ENCODE data around the gene KANSL1L. TPM values are rescaled to one million over a fixed set of nuclear protein-coding genes. Genes with fewer than 3 reads are reported as not detected.

The KANSL1L gene
- polyA plus RNA-seq, 1 of the 3 experiments (the other 2 are of a cell fraction): 5.5 TPM

GRCh38 chr2:210028178-210028577, 143.0 kb downstream of the KANSL1L start:
- ChIA-PET POLR2A (no interaction called here), CTCF (interaction anchor here (1.4 kb wide), 1 partner anchor 18 kb away, joined by 3 read pairs; no protein-coding TSS in a partner anchor)
- no peak overlapping the region for H3K27ac ChIP-seq (ENCODE audit: low read depth in 2 of 2, low read length in 1 of 2)
- no peaks in the 10 kb centered on the region for H3K9me3 ChIP-seq
- TF ChIP-seq MEF2A (IDR thresholded peaks at IDR 0.05; ENCODE audit: borderline replicate concordance, low read depth): no peak
- TF ChIP-seq CHD2 (IDR thresholded peaks at IDR 0.05; ENCODE audit: low read length, partially characterized antibody): no peak
- TF ChIP-seq POLR2AphosphoS5 (IDR thresholded peaks at IDR 0.05; ENCODE audit: low read depth, low read length): 0 out of 2 replicates have a peak, but pooled peaks have one; percentile 11
- TF ChIP-seq USF1 (IDR thresholded peaks at IDR 0.05; ENCODE audit: borderline replicate concordance, low read depth): no peak
- peaks cover 33 to 53% of the 10 kb centered on the region in 2 experiments for H3K36me3 ChIP-seq (replicated peaks in 1 of 2; ENCODE audit: control insufficient read depth in 1 of 2, insufficient read depth in 2 of 2, low read length in 1 of 2)
- H3F3A ChIP-seq (replicated peaks; ENCODE audit: insufficient read depth): peaks cover 11% of the 10 kb centered on the region
- no peak overlapping the region for H3K4me2 ChIP-seq
- no peak for DNase-seq
- H3K4me1 ChIP-seq (ENCODE audit: control insufficient read depth in 1 of 2, insufficient read depth in 2 of 2, low read depth in 1 of 2, low read length in 1 of 2): no peaks in the 10 kb centered on the region
- H3K27me3 ChIP-seq (ENCODE audit: insufficient read depth): no peaks in the 10 kb centered on the region
- H3K4me3 ChIP-seq (ENCODE audit: low read depth in 2 of 2, low read length in 1 of 2): no peak overlapping the region
- no peak overlapping the region for H2AFZ ChIP-seq (ENCODE audit: low read depth)
- H3K9ac ChIP-seq: no peak overlapping the region
- WGBS (ENCODE audit: low lambda C conversion rate): 94% methylated on average over 2 of the region's 2 CpGs
- H3K9me2 ChIP-seq: no peaks in the 10 kb centered on the region
- no peaks in the 10 kb centered on the region for H3K79me2 ChIP-seq (ENCODE audit: insufficient read depth)
- no peaks in the 10 kb centered on the region for H4K20me1 ChIP-seq (ENCODE audit: insufficient read depth)

DNA sequence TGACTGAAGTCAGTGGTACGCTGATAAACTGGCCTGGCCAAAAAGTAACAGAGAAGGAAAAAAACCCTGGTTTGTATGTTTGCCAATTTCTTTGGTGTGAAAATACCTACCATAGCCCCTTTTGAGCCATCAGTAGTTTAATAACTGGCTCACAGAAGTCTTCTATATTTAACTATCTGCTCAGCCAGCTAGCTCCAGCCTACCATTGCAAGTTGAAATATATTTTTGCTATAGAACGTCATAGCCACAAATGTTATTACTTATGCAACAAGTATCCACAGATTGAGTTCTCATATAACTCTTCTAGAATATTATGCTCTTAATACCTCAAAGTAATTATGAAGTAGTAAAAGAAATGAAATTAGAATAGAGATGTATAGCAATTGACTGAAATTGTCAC, 143.6 kb downstream of the KANSL1L start:
- H3K79me2 ChIP-seq (ENCODE audit: insufficient read depth): no peaks in the 10 kb centered on the region
- ChIA-PET POLR2A (no interaction called here), CTCF (no interaction called here)
- TF ChIP-seq YY1 (IDR thresholded peaks at IDR 0.05; ENCODE audit: low read depth) (no peak), RCOR1 (IDR thresholded peaks at IDR 0.05; ENCODE audit: low read length) (no peak), TAF1 (IDR thresholded peaks at IDR 0.05; ENCODE audit: borderline replicate concordance, low read depth, low read length) (no peak), MAX (IDR thresholded peaks at IDR 0.05; ENCODE audit: low read depth) (no peak), GATA2 (CRISPR knock-in tag; IDR thresholded peaks at IDR 0.05) (no peak), TCF12 (IDR thresholded peaks at IDR 0.05) (no peak), GABPA (IDR thresholded peaks at IDR 0.05; ENCODE audit: low read depth) (no peak), ELF1 (IDR thresholded peaks at IDR 0.05) (no peak), EZH2phosphoT487 (IDR thresholded peaks at IDR 0.05; ENCODE audit: borderline replicate concordance, low read depth) (no peak), CHD2 (IDR thresholded peaks at IDR 0.05; ENCODE audit: low read length, partially characterized antibody) (no peak), MXI1 (IDR thresholded peaks at IDR 0.05; ENCODE audit: low read depth, low read length) (no peak)
- H3K4me2 ChIP-seq: no peak overlapping the region
- no peaks in the 10 kb centered on the region for H4K20me1 ChIP-seq (ENCODE audit: insufficient read depth)
- H3K27ac ChIP-seq (ENCODE audit: low read depth in 2 of 2, low read length in 1 of 2): no peak overlapping the region
- DNase-seq: no peak
- H3K4me3 ChIP-seq (ENCODE audit: low read depth in 2 of 2, low read length in 1 of 2): no peak overlapping the region
- H3K9me3 ChIP-seq: no peaks in the 10 kb centered on the region
- no peaks in the 10 kb centered on the region for H3K27me3 ChIP-seq (ENCODE audit: insufficient read depth)
- peaks cover 9% of the 10 kb centered on the region for H3F3A ChIP-seq (replicated peaks; ENCODE audit: insufficient read depth)
- no peaks in the 10 kb centered on the region for H3K4me1 ChIP-seq (ENCODE audit: control insufficient read depth in 1 of 2, insufficient read depth in 2 of 2, low read depth in 1 of 2, low read length in 1 of 2)
- H3K9me2 ChIP-seq: no peaks in the 10 kb centered on the region
- no peak overlapping the region for H3K9ac ChIP-seq
- H2AFZ ChIP-seq (ENCODE audit: low read depth): no peak overlapping the region
- H3K36me3 ChIP-seq (replicated peaks in 1 of 2; ENCODE audit: control insufficient read depth in 1 of 2, insufficient read depth in 2 of 2, low read length in 1 of 2): peaks cover 39 to 59% of the 10 kb centered on the region in 2 experiments
- 95% methylated on average over 2 of the region's 2 CpGs for WGBS (ENCODE audit: low lambda C conversion rate)
